OCI-LY7 (cell line): ENCODE results near the gene UVSSA. TPM values are rescaled to one million over a fixed set of nuclear protein-coding genes. Genes with fewer than 3 reads are reported as not detected.

Source experiments
- BruUV-seq: library from RNA; stranded (reverse); fragments of 400-500 nt; replicated peaks from 2 replicates; lab custom pipeline; 2021; lab: Mats Ljungman, UMichigan
- CTCF ChIA-PET: fragments of 300-600 bp; sonication (Branson Sonifier 250); formaldehyde crosslinking; loops from one replicate; lab custom pipeline; 2022; ENCODE audit warnings: antibody characterized with exemption; ENCODE audit not compliant: unreplicated experiment; lab: Charles Lee
- POLR2A ChIA-PET: fragments of 300-600 bp; sonication (Branson Sonifier 250); formaldehyde crosslinking; loops from one replicate; lab custom pipeline; 2022; ENCODE audit warnings: antibody characterized with exemption; lab: Charles Lee
- DNase-seq: peaks from one replicate; pipeline ENCODE4 v3.0.0-alpha.2; 2015; ENCODE audit warnings: low spot score
- H2AFZ ChIP-seq: fragments of 200-600 bp; sonication (generic), shearing (Covaris generic); 2 replicates; pipeline ENCODE4 v1.6.1; 2014; ENCODE audit warnings: mild to moderate bottlenecking, antibody characterized with exemption, low read length, moderate library complexity
- H3K27ac ChIP-seq: fragments of 200-600 bp; sonication (generic); 2 replicates; pipeline ENCODE4 v1.5.1; 2014; ENCODE audit warnings: mixed run types, low read depth, mild to moderate bottlenecking, moderate library complexity, low read length, inconsistent platforms; ENCODE audit not compliant: poor library complexity, severe bottlenecking
- H3K36me3 ChIP-seq: fragments of 200-600 bp; sonication (generic); 2 replicates; pipeline ENCODE4 v1.6.1; 2014; ENCODE audit warnings: mild to moderate bottlenecking, antibody characterized with exemption, low read length, moderate library complexity, mixed read lengths; ENCODE audit not compliant: insufficient read depth
- H3K4me1 ChIP-seq: fragments of 200-600 bp; sonication (generic); 2 replicates; pipeline ENCODE4 v1.5.1; 2014; ENCODE audit warnings: mild to moderate bottlenecking, low read length; ENCODE audit not compliant: insufficient read depth, poor library complexity, severe bottlenecking
- H3K4me2 ChIP-seq: fragments of 200-600 bp; sonication (generic); 2 replicates; pipeline ENCODE4 v1.6.1; 2014; ENCODE audit warnings: mild to moderate bottlenecking, low read length
- H3K4me3 ChIP-seq: fragments of 200-600 bp; sonication (generic); 2 replicates; pipeline ENCODE4 v1.5.1; 2014; ENCODE audit warnings: mild to moderate bottlenecking, low read depth, low read length; ENCODE audit not compliant: poor library complexity, severe bottlenecking
- H3K79me2 ChIP-seq: fragments of 200-600 bp; sonication (generic); 2 replicates; pipeline ENCODE4 v1.6.1; 2016; ENCODE audit warnings: low read depth, mild to moderate bottlenecking, low read length, moderate library complexity, mixed read lengths; ENCODE audit not compliant: insufficient read depth
- H3K9me2 ChIP-seq: fragments of 200-600 bp; sonication (generic); 2 replicates; pipeline ENCODE4 v1.6.1; 2016; ENCODE audit warnings: mild to moderate bottlenecking, low read length, mixed read lengths; ENCODE audit not compliant: insufficient read depth
- H3K9me3 ChIP-seq: fragments of 200-600 bp; sonication (generic); 2 replicates; pipeline ENCODE4 v1.6.1; 2014; ENCODE audit warnings: mild to moderate bottlenecking, mixed run types, low read length, mixed read lengths
- H4K20me1 ChIP-seq: fragments of 200-600 bp; sonication (generic); 2 replicates; pipeline ENCODE4 v1.6.1; 2014; ENCODE audit warnings: mild to moderate bottlenecking, antibody characterized with exemption, low read length, moderate library complexity, mixed read lengths; ENCODE audit not compliant: insufficient read depth
- EZH2phosphoT487 ChIP-seq: fragments of 200-600 bp; sonication (generic); IDR thresholded peaks from 2 replicates; pipeline ENCODE4 v1.6.1; 2018; ENCODE audit warnings: low read depth, borderline replicate concordance, mild to moderate bottlenecking, mixed run types, antibody characterized with exemption, low read length, moderate library complexity, mixed read lengths
- intact Hi-C: fragments of 100-400 bp; cut with micrococcal nuclease; formaldehyde crosslinking; loops from one replicate; pipeline ENCODE4 v1.10.0; 2022; ENCODE audit not compliant: unreplicated experiment
- total RNA-seq, 2 experiments: library from RNA; depleted of rRNA in 1 of 2; stranded (reverse); fragments of >200 nt in 1 of 2; shearing (Covaris generic) in 1 of 2; gene quantifications; 2 replicates each; pipeline ENCODE4 v1.2.3, GENCODE V29; 2014 to 2022
- TF ChIP-seq, protein P1 (sequence below): fragments of 200-600 bp; sonication (generic); conservative IDR thresholded peaks from 2 replicates; pipeline ENCODE4 v1.5.1; 2014; ENCODE audit warnings: mild to moderate bottlenecking, antibody characterized with exemption, low read length, moderate library complexity, mixed read lengths

Gene UVSSA
- total RNA-seq, 2 experiments from 2014 or later, result 13.2 to 43.2 TPM

DNA sequence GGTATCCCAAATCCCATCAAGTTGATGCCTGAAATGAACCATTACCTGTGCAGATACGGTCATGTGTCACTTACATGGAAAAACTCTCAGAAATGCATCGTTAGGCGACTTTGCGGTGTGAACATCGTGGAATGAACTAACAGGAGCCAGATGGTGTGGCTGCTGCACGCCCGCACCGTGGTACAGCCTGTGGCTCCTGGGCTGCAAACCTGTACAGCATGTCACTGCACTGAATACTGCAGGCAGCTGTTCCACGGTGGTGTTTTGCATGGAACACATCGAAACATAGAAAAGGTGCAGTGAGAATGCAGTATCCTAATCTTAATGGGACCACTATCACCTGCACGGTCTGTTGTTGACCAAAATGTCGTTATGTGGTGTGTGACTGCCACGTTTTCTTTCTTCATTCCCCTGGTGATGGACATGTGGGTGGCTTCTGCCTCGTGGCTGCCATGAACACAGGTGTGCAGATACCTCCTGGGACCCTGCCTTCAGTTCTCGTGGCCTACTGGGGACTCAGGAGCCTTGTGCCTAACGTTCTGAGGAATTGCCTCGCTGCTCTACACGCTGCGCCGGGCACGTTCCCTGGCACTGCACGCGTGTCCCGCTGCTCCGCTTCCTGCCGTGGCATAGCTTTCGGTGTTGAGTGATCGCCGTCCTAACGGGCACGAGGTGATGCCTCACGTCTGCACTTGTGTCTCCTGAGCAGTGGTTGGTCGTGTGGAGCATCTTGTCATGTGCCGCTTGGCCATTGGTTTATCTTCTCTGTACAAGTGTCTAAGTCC, 38.9 kb upstream of the UVSSA start:
- H3K79me2 ChIP-seq, result peaks cover 56% of the 10 kb centered on the region
- no peaks in the 10 kb centered on the region for H3K9me2 ChIP-seq
- no TSS peak for BruUV-seq
- H3K4me2 ChIP-seq, result peak overlapping the region; percentile 59; the same call in 1 of the 2 replicates
- DNase-seq, result no peak
- TF ChIP-seq EZH2phosphoT487, result no peak
- TF ChIP-seq, protein P1, sequence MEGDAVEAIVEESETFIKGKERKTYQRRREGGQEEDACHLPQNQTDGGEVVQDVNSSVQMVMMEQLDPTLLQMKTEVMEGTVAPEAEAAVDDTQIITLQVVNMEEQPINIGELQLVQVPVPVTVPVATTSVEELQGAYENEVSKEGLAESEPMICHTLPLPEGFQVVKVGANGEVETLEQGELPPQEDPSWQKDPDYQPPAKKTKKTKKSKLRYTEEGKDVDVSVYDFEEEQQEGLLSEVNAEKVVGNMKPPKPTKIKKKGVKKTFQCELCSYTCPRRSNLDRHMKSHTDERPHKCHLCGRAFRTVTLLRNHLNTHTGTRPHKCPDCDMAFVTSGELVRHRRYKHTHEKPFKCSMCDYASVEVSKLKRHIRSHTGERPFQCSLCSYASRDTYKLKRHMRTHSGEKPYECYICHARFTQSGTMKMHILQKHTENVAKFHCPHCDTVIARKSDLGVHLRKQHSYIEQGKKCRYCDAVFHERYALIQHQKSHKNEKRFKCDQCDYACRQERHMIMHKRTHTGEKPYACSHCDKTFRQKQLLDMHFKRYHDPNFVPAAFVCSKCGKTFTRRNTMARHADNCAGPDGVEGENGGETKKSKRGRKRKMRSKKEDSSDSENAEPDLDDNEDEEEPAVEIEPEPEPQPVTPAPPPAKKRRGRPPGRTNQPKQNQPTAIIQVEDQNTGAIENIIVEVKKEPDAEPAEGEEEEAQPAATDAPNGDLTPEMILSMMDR, result no peak
- H3K36me3 ChIP-seq, result peaks cover 26% of the 10 kb centered on the region
- no peaks in the 10 kb centered on the region for H3K9me3 ChIP-seq
- CTCF ChIA-PET, result no interaction called here
- H4K20me1 ChIP-seq, result peaks cover 14% of the 10 kb centered on the region; the same call in 1 of the 2 replicates
- POLR2A ChIA-PET, result interaction anchor here (0.6 to 1.7 kb wide), 2 partner anchors 17 to 42 kb away, joined by 3 to 7 read pairs; no protein-coding TSS in a partner anchor
- no peak overlapping the region for H2AFZ ChIP-seq
- intact Hi-C loops, result no loop called here
- peaks cover 55% of the 10 kb centered on the region for H3K4me1 ChIP-seq
- no peak overlapping the region for H3K4me3 ChIP-seq
- no peak overlapping the region for H3K27ac ChIP-seq

GRCh38 chr4:1309261-1310010, 37.6 kb upstream of the UVSSA start:
- Histone ChIP-seq H3K9me2 (no peaks in the 10 kb centered on the region), H4K20me1 (peaks cover 14% of the 10 kb centered on the region; the same call in 1 of the 2 replicates), H3K4me3 (peak overlapping the region; percentile 13), H3K79me2 (peaks cover 52% of the 10 kb centered on the region), H3K4me1 (peaks cover 55% of the 10 kb centered on the region), H3K36me3 (peaks cover 39% of the 10 kb centered on the region), H3K27ac (peak overlapping the region; percentile 36), H3K9me3 (peaks cover 5% of the 10 kb centered on the region; the same call in 1 of the 2 replicates), H2AFZ (no peak overlapping the region), H3K4me2 (peak overlapping the region; percentile 59)
- DNase-seq, result peak; percentile 64
- ChIA-PET CTCF (no interaction called here), POLR2A (interaction anchor here (0.6 to 1.7 kb wide), 4 partner anchors 18 to 125 kb away, joined by 3 to 7 read pairs (median 3); no protein-coding TSS in a partner anchor)
- TF ChIP-seq, protein P1, result no peak
- TF ChIP-seq EZH2phosphoT487, result no peak
- BruUV-seq, result no TSS peak
- intact Hi-C loops, result no loop called here
